Stimulated activated naive CD8-positive, alpha-beta T cell treated with anti-CD3 and anti-CD28 coated beads, Interleukin-15, Interleukin-2, amounts not matched to agents 100 ng/mL and 50 ng/mL, for 24 hours (primary cell): ENCODE data around the gene HRH1.
"Not testable (repeated sequence)": the region's sequence is repeated elsewhere in the genome, so short reads cannot be mapped to it uniquely, and the experiment has no call there.

ENCODE experiments used
- H3K27ac Mint-ChIP-seq: one replicate; pipeline ENCODE4 v1.8.0; 2021; ENCODE audit warnings: mild to moderate bottlenecking, mixed read lengths
- H3K27me3 Mint-ChIP-seq: one replicate; pipeline ENCODE4 v1.8.0; 2021; ENCODE audit warnings: mixed read lengths
- H3K36me3 Mint-ChIP-seq: one replicate; pipeline ENCODE4 v1.8.0; 2021; ENCODE audit warnings: low read depth, mixed read lengths
- H3K4me1 Mint-ChIP-seq: one replicate; pipeline ENCODE4 v1.8.0; 2021; ENCODE audit warnings: low read depth, mixed read lengths
- H3K4me3 Mint-ChIP-seq: one replicate; pipeline ENCODE4 v1.8.0; 2021; ENCODE audit warnings: mild to moderate bottlenecking, mixed read lengths
- H3K9me3 Mint-ChIP-seq: one replicate; pipeline ENCODE4 v1.8.0; 2021; ENCODE audit warnings: mixed read lengths

Gene HRH1

DNA sequence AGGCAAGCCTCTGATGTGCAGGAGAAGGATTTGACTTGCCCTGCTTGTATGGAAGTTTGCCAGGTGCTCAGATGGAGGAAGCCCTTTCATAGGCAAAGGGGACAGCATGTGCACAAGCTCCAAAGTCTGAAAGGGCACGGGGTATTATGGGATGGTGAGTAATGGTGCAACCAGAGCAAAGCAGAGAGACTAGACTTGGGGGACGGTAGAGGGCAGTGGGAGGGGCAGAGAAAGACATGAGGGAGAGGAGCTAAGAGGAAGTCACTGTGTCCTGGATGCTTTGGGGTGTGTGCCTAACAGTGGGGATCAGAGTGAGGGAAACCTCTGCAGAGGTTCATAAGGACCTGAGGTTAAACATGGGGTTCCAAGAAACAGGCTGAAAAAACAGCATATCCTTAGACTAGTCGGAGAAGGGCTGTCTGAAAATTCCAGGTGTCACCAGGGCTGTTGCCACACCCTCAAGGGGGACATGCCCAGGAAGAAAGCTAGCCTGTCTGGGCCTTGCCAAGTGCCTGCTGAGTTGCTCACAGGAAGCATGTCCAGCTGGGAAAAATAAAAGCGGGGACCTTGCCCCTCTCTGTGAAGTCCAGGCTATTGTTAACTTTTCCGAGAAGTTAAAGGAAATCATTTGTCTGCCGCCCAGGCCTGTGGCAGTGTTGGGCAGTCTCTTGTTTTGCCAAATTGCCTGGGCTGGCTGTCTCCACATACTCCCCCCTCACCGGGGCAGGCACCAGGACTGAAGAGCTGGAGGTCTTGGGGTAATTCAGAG lies 47.1 kb downstream of the HRH1 start:
- H3K36me3 Mint-ChIP-seq, result no peaks in the 10 kb centered on the region
- peaks cover 7% of the 10 kb centered on the region for H3K4me1 Mint-ChIP-seq
- peaks cover 29% of the 10 kb centered on the region for H3K27me3 Mint-ChIP-seq
- no peak overlapping the region for H3K27ac Mint-ChIP-seq
- no peaks in the 10 kb centered on the region for H3K9me3 Mint-ChIP-seq
- H3K4me3 Mint-ChIP-seq, result no peak overlapping the region

DNA sequence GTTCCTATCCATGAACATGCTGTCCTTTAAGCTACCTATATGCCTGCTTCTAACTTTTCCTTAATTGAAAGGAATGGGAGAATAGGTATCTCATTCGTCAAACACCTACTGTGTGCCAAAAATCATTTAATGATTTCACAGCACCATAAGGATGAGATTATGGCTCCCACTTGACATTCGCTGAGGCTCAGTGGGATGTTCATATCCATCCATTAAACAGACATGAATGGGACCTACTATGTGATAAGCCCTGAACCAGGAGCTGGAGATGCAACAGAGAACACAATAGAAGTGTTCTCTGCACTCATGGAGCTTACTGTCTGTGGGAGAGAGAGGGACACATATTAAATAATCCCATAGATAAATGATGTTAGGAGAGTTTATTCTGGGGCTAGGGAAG lies 49.7 kb downstream of the HRH1 start:
- H3K27ac Mint-ChIP-seq, result no peak overlapping the region
- no peaks in the 10 kb centered on the region for H3K4me1 Mint-ChIP-seq
- no peak overlapping the region for H3K4me3 Mint-ChIP-seq
- H3K9me3 Mint-ChIP-seq, result no peaks in the 10 kb centered on the region
- no peaks in the 10 kb centered on the region for H3K36me3 Mint-ChIP-seq
- H3K27me3 Mint-ChIP-seq, result peaks cover 20% of the 10 kb centered on the region

DNA sequence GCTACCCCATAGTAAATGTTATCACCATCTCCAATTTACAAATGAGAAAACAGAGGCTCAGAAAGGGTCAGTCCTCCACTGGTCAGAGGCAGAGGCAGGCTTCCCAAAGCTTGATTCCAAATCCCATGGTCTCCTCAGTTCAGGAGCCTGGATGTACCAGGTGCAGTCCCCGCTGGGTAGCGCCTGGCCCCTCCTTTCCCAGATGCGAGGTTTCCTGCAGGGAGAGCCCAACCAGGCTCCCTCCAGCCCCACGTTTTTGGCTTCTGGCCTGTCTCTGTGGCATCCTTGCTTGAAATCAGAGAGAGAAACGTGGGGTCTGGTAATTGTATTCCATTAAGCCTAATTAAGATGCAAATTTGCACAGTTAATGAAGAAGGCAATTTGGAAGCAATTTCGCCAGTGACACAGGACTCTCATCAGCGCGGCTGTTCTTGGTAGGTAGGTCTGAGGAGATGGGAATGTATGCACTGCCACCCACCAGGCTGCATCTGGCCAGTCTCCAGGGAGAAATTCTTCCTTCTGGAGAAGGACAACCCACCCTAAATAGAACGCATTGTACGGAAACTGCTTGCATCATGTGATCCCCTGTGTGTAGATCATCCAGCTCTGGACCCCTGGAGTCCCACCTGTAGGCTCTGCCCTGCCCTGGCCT lies 50.5 kb downstream of the HRH1 start:
- H3K4me1 Mint-ChIP-seq, result no peaks in the 10 kb centered on the region
- peaks cover 16% of the 10 kb centered on the region for H3K27me3 Mint-ChIP-seq
- no peak overlapping the region for H3K4me3 Mint-ChIP-seq
- H3K9me3 Mint-ChIP-seq, result no peaks in the 10 kb centered on the region
- no peaks in the 10 kb centered on the region for H3K36me3 Mint-ChIP-seq
- no peak overlapping the region for H3K27ac Mint-ChIP-seq

DNA sequence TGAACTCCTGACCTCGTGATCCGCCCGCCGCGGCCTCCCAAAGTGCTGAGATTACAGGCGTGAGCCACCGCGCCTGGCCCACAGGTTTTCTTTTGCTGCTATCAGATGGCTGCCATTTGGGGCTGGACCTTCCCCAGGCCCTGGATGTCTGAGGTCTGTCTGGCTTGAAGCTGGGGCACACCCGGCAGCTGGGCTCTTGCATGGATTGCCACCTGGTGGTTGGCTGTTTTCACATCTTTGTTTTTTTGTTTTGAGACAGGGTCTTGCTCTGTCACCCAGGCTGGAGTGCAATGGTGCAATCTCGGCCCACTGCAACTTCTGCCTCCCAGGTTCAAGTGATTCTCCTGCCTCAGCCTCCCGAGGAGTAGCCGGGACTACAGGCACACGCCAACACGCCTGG lies 51.6 kb downstream of the HRH1 start:
- not testable (repeated sequence) for H3K36me3 Mint-ChIP-seq, H3K9me3 Mint-ChIP-seq, H3K4me3 Mint-ChIP-seq, H3K27ac Mint-ChIP-seq, H3K4me1 Mint-ChIP-seq
- H3K27me3 Mint-ChIP-seq, result peaks cover 12% of the 10 kb centered on the region

DNA sequence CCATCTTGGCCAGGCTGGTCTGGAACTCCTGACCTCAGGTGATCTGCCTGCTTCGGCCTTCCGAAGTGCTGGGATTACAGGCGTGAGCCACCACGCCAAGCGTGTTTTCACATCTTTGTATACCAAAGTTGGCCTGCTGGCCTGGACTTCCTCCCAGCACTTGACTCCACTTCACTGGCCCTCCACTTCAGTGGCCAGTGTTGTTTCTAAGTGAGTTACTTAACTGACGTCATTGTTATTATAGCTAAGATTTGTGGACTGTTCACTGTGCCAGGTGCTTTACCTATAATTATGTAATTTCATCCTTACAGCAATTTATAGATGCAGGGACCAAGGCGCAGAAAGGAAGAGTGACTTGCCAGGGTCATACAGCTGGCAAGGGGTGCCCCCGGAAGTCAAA lies 52.0 kb downstream of the HRH1 start:
- H3K4me1 Mint-ChIP-seq, result no peaks in the 10 kb centered on the region
- H3K4me3 Mint-ChIP-seq, result no peak overlapping the region
- no peak overlapping the region for H3K27ac Mint-ChIP-seq
- no peaks in the 10 kb centered on the region for H3K36me3 Mint-ChIP-seq
- H3K27me3 Mint-ChIP-seq, result peaks cover 8% of the 10 kb centered on the region
- H3K9me3 Mint-ChIP-seq, result no peaks in the 10 kb centered on the region

DNA sequence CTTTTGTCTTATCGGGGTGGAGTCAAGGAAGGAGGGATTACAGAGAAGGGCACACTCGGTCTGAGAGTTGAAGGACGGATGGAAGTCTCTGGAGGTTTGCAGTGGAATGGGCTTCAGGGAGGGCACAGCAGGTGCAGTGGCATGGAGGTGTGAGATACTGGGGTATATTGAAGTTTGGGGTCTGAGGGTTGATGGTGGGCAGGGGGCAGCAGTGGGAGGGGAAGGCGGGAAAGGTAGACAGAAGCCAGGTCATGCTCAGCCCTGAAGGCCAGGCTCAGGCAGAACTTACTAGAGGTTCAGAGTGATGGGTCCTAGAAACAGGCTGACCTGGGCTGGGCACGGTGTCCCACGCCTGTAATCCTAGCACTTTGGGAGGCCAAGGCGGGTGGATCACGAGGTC lies 52.7 kb downstream of the HRH1 start:
- Mint-ChIP-seq H3K36me3 (no peaks in the 10 kb centered on the region), H3K4me3 (no peak overlapping the region), H3K4me1 (no peaks in the 10 kb centered on the region)

DNA sequence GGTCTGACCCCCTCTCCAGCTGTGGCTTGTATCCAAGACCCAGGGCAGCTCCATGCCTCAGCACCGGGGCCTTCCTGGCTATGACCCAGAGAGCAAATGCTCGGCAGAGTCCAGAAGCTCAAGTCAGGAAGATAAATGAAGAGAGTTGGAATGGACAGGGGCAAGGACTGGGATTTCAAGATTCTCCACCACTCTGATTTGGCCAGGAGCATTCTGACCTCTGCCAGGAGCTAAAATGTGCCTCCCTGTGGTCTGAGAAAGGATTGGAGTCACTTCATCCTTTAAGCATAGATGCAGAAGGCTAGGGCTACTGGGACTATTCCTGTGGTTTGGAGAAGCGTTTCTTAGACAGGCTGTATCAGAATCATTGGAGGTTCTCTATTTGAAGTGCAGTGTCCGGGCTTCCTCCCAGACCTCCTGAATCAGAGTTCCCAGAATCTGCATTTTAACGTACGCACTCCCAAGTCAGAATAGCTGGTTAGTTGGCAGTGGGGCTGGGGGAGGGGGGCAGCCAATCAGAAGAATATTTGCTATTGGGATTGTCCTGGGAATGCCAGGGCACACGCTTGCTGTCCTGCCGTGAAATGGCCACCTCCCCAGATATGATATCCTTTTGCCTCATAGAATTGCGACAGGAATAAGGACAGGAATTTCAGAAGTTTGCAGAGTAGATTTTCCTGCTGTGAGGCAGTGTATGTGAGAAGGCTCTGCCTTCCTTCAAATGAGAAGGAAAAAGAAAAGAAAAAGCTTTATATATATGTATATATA lies 57.4 kb downstream of the HRH1 start:
- Mint-ChIP-seq H3K9me3 (no peaks in the 10 kb centered on the region), H3K4me3 (no peak overlapping the region), H3K27ac (no peak overlapping the region), H3K36me3 (no peaks in the 10 kb centered on the region), H3K27me3 (peaks cover 3% of the 10 kb centered on the region), H3K4me1 (no peaks in the 10 kb centered on the region)

More for the DNA sequence above, 52.7 kb downstream of the HRH1 start:
- H3K27ac Mint-ChIP-seq, result no peak overlapping the region
- H3K9me3 Mint-ChIP-seq, result no peaks in the 10 kb centered on the region
- H3K27me3 Mint-ChIP-seq, result peaks cover 3% of the 10 kb centered on the region

DNA sequence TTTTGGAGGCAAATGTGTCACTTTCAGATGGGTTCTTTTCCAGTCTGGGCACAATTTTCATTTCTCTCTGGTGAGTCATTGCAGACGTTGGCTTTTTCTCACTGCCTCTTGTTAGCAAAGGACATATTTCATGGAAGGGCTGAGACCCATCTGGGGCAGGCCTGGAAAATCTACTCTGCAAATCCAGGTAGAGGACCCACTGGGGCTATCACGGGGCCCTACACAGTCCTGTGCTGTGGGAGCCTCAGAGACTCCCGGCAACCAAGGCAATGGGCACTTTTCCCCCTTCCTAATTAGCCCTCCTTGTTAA lies 58.0 kb downstream of the HRH1 start:
- Mint-ChIP-seq H3K4me1 (no peaks in the 10 kb centered on the region), H3K36me3 (no peaks in the 10 kb centered on the region), H3K9me3 (no peaks in the 10 kb centered on the region), H3K4me3 (no peak overlapping the region), H3K27me3 (peaks cover 3% of the 10 kb centered on the region), H3K27ac (no peak overlapping the region)

DNA sequence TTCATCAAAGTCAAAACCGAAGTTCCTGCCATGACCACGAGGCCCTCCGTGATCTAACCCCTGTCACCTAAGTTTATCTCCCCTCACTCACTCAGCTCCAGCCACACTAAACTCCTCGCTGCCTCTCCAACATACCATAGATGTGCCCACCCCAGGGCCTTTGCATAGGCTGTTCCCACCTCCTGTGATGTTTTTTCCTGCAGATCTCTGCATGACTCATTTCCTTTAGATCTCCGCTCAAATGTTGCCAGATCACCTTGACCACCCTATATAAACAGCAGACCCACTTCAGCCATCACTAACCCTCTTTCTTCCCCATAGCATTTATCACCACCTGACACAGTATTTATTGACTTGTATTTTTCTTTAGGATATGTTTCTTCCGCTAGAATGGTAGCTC lies 58.5 kb downstream of the HRH1 start:
- H3K27ac Mint-ChIP-seq, result no peak overlapping the region
- H3K9me3 Mint-ChIP-seq, result no peaks in the 10 kb centered on the region
- H3K4me1 Mint-ChIP-seq, result no peaks in the 10 kb centered on the region
- peaks cover 2% of the 10 kb centered on the region for H3K27me3 Mint-ChIP-seq
- H3K4me3 Mint-ChIP-seq, result no peak overlapping the region
- H3K36me3 Mint-ChIP-seq, result no peaks in the 10 kb centered on the region

DNA sequence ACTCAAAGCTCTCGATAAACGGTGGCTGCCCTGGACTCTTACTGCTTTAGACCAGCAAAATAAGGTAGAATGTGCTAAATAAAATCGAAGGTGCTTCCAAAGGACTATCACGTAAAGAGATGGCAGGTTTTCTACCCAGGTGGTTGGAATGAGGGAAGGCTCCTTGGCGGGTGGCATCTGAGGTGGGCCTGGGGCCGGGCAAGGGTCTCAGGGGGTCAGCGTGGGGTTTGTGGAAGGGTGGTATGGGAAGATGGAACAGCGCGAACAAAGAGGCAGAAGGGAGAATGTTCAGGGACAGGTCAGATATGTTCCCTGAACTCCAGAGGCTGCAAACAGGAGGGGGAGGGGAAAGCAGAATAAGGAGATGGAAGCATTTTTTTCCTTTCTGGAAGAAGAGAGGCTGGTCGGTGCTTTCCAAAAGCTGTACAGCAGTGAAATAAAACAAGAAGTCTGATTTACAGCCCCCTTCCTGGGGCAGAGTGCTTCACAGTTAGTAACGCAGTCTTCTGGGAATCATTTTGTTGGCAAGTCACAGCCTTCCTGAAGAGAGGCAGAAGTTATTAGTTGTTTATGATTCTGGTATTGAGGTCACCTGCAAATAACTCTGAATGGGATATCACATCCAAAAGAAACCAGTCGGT lies 59.6 kb downstream of the HRH1 start:
- Mint-ChIP-seq H3K27me3 (peaks cover 3% of the 10 kb centered on the region), H3K36me3 (no peaks in the 10 kb centered on the region), H3K9me3 (no peaks in the 10 kb centered on the region), H3K4me1 (no peaks in the 10 kb centered on the region), H3K4me3 (no peak overlapping the region), H3K27ac (no peak overlapping the region)

DNA sequence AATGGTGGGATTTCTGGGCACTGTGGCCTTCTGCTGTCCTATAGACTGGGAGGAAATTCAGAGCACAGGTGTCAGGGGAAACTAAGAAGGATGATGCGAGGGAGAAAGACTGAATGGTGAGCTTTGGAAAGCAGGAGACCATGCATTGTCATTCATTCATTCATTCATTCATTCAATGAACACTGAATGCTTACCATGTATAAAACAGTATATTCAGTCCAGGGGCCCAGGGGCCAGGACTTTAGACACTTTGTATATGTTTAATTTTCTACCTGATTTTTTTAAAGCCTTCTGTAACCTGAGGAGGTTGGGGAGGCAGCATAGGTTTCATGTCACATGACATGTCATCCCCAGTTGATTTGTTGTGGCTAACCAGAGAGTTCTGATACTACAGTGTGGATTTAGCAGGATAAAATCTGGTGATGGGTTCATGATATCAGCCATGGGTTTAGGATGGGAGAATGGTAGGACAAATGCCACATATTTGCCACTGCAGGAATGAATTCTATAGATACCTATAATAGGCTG lies 60.2 kb downstream of the HRH1 start:
- H3K4me1 Mint-ChIP-seq, result no peaks in the 10 kb centered on the region
- no peaks in the 10 kb centered on the region for H3K36me3 Mint-ChIP-seq
- H3K27me3 Mint-ChIP-seq, result peaks cover 3% of the 10 kb centered on the region
- H3K27ac Mint-ChIP-seq, result no peak overlapping the region
- no peaks in the 10 kb centered on the region for H3K9me3 Mint-ChIP-seq
- no peak overlapping the region for H3K4me3 Mint-ChIP-seq

DNA sequence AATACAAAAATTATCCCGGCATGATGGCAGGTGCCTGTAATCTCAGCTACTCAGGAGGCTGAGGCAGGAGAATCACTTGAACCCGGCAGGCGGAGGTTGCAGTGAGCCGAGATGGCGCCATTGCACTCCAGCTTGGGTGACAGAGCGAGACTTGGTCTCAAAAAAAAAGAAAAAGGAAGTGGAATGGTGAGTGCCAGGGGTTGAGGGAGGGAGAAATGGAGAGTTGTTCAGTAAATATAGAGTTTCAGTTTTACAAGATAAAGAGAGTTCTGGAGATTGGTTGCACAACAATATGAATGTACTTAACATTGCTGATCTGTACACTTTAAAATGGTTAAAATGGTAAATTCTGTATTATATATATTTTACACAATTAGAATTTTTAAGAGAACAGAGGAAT lies 63.1 kb downstream of the HRH1 start:
- H3K27ac Mint-ChIP-seq, H3K9me3 Mint-ChIP-seq, H3K36me3 Mint-ChIP-seq, H3K4me3 Mint-ChIP-seq, H3K27me3 Mint-ChIP-seq, H3K4me1 Mint-ChIP-seq: not testable (repeated sequence)

DNA sequence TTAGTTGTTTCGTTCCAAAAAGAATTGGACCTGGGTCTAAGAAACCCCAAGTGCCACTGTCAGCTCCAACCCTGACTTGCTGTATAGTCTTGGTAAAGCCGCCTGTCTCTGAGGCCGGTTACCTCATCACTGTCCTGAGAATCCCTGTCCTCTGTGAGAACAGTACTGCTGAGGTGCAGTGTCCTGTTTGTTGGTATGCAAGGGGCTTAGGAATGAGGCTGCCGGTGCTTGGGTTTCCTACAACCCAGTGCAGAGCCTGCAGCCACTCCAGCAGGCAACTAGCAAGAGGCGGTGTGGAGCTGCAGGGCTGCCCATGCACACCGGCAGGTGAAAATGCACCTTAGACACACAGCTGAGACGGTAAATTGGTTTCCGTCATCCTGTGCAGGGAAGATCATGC lies 65.9 kb downstream of the HRH1 start:
- no peaks in the 10 kb centered on the region for H3K36me3 Mint-ChIP-seq
- H3K4me3 Mint-ChIP-seq, result no peak overlapping the region
- no peak overlapping the region for H3K27ac Mint-ChIP-seq
- peaks cover 8% of the 10 kb centered on the region for H3K27me3 Mint-ChIP-seq
- no peaks in the 10 kb centered on the region for H3K4me1 Mint-ChIP-seq
- H3K9me3 Mint-ChIP-seq, result no peaks in the 10 kb centered on the region

DNA sequence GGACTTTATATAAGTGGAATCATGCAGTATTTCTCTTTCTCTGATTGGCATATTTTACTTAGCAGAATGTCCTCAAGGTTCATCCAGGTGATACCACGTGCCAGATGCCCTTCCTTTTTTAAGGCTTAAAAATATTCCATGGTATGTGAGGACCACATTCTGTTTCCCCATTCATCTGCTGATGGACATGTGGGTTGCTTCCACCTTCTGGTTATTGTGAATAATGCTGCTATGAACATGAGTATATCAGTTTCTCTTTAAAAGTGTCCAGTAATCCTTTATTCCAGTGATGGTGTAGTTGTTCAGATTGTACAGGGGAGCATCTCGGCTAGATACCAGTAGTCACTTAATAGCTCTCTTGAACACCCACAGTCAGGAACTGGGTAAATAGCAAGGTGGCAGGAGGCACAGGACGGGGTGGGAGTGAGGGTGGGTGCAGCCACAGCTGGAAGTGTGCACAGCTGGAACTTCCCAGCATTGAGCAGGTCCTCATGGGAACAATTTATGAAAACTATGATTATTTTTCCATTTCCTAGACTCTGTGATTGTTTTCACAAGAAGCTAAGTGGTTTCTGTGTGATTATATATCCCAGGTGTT lies 67.6 kb downstream of the HRH1 start:
- Mint-ChIP-seq H3K27me3 (peaks cover 8% of the 10 kb centered on the region), H3K4me3 (no peak overlapping the region), H3K9me3 (no peaks in the 10 kb centered on the region), H3K36me3 (no peaks in the 10 kb centered on the region), H3K4me1 (peaks cover 12% of the 10 kb centered on the region), H3K27ac (no peak overlapping the region)

DNA sequence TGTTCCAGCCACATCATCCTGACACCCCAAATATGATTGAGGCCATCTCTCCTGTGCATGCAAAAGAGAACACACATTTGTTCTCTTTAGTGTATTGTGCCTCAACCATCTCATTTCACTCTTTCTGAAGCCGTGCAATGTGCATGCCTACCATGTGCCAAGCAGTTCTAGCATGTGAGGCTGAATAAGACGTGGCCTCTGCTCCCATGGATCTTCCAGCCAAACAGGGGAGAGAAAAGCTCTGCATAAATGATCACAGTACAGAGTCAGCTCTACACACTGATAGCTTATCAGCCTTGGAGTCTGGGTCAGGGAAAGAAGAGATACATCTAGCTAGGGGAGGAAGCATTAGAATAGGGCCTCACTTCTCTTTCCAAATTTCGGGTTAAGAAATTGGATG lies 69.7 kb downstream of the HRH1 start:
- Mint-ChIP-seq H3K27ac (no peak overlapping the region), H3K27me3 (peaks cover 5% of the 10 kb centered on the region), H3K9me3 (no peaks in the 10 kb centered on the region), H3K4me3 (no peak overlapping the region), H3K4me1 (peaks cover 19% of the 10 kb centered on the region), H3K36me3 (no peaks in the 10 kb centered on the region)
